Peyer's patch (tissue), 4 donors: ENCODE measurements around the gene PRELP. TPM values are rescaled to one million over a fixed set of nuclear protein-coding genes. Genes with fewer than 3 reads are reported as not detected.

Source experiments
- DNase-seq, 3 donors: peaks; one replicate each; pipeline ENCODE4 v3.0.0-alpha.2; 2017 to 2019
- H3K27ac ChIP-seq, 4 donors: fragments of 200-600 bp; sonication (generic); one replicate each; pipeline ENCODE4 v1.5.1; 2016 to 2019
- H3K27me3 ChIP-seq, 2 donors: fragments of 200-600 bp; sonication (generic); one replicate each; pipeline ENCODE4 v1.5.1; 2019
- H3K36me3 ChIP-seq, 3 donors: fragments of 200-600 bp; sonication (generic); one replicate each; pipeline ENCODE4 v1.5.1; 2016 to 2019
- H3K4me1 ChIP-seq, 4 donors: fragments of 200-600 bp; sonication (generic); one replicate each; pipeline ENCODE4 v1.5.1; 2016 to 2019
- H3K4me3 ChIP-seq, 4 donors: fragments of 200-600 bp; sonication (generic); 1 replicate in 3 of 4; 2 replicates in 1 of 4; pipeline ENCODE4 v1.5.1; 2016 to 2019; ENCODE audit warnings: mild to moderate bottlenecking in 1 of 4
- H3K9me3 ChIP-seq, 4 donors: fragments of 200-600 bp; sonication (generic); one replicate each; pipeline ENCODE4 v1.5.1; 2016 to 2019; ENCODE audit warnings: mild to moderate bottlenecking in 1 of 4
- CTCF ChIP-seq, 6 experiments: fragments of 450-650 bp in 4 of 6; fragments of 200-600 bp in 2 of 6; sonication (generic) in 1 of 6; IDR thresholded peaks; one replicate each; pipeline ENCODE4 v1.5.1; 2017 to 2019; ENCODE audit warnings: antibody characterized with exemption in 6 of 6, mild to moderate bottlenecking in 3 of 6, moderate library complexity in 1 of 6
- POLR2A ChIP-seq, 2 donors: fragments of 450-650 bp; IDR thresholded peaks; one replicate each; pipeline ENCODE4 v1.5.1; 2017; ENCODE audit warnings: antibody characterized with exemption in 2 of 2, mild to moderate bottlenecking in 2 of 2, moderate library complexity in 2 of 2
- total RNA-seq, 4 donors: library from RNA; depleted of rRNA; stranded (reverse); fragments of >200 nt; gene quantifications; one replicate each; pipeline ENCODE4 v1.1.0, GENCODE V29; 2016

The PRELP gene
- total RNA-seq, 4 donors from 2014 or later, result 4.2 to 38.3 (median 18.0) TPM

- DNase-seq, result no peak
- no peaks in the 10 kb centered on the region for H3K4me1 ChIP-seq
- no peak overlapping the region for H3K27ac ChIP-seq
Observed at GRCh38 chr1:203539831-203540546, 64.4 kb downstream of the PRELP start.

More at GRCh38 chr1:203539831-203540546, 64.4 kb downstream of the PRELP start:
- TF ChIP-seq POLR2A (IDR thresholded peaks at IDR 0.05), result no peak
- TF ChIP-seq CTCF (IDR thresholded peaks at IDR 0.05), result no peak
- no peaks in the 10 kb centered on the region for H3K9me3 ChIP-seq
- no peaks in the 10 kb centered on the region for H3K27me3 ChIP-seq
- H3K4me3 ChIP-seq, result no peak overlapping the region
- no peaks in the 10 kb centered on the region for H3K36me3 ChIP-seq

Other genes starting within 250 kb of the PRELP start
- gene CHIT1, start 246.1 kb upstream of the PRELP start, total RNA-seq, result 1 to 10 TPM in 1 of 4 donors, under 1 TPM in 1, not detected in 2; 0.67 to 4.1 TPM
- 100 to 1,000 TPM in 1 of 4 donors, 10 to 100 TPM in 3; 45.0 to 129 (median 58.8) TPM for gene BTG2, start 170.3 kb upstream of the PRELP start, total RNA-seq
- 10 to 100 TPM; 10.5 to 33.8 (median 12.2) TPM for gene FMOD, start 124.7 kb upstream of the PRELP start, total RNA-seq
- gene OPTC, start 18.3 kb downstream of the PRELP start, total RNA-seq, result not detected
- gene ATP2B4, start 151.0 kb downstream of the PRELP start, total RNA-seq, result 10 to 100 TPM; 36.3 to 78.4 (median 59.7) TPM